ENCODE data around the gene DYRK3. TPM values are rescaled to one million over a fixed set of nuclear protein-coding genes. Genes with fewer than 3 reads are reported as not detected.
A peak's percentile ranks its signal among the peaks of the same experiment; 100 is the strongest.

The DYRK3 gene
- total and polyA plus RNA-seq, 9 of the 15 experiments (the other 6 are each of a cell fraction or from before 2014, with no cell fraction given) = 4.5 to 33.7 (median 25.7) TPM

GRCh38 chr1:206672844-206673758 is 37.8 kb downstream of the DYRK3 start (continued):
- TF ChIP-seq BCLAF1 (IDR thresholded peaks at IDR 0.05; ENCODE audit: borderline replicate concordance in 1 of 2, control insufficient read depth in 1 of 2, low read depth in 2 of 2, low read length in 1 of 2) = peak in 1 of 2 experiments; percentile 64; a peak in 1 of 4 replicates
- TF ChIP-seq ZNF668 (CRISPR knock-in tag; IDR thresholded peaks at IDR 0.05) = no peak
- TF ChIP-seq CREM (IDR thresholded peaks at IDR 0.05; ENCODE audit: low read depth) = peak; percentile 79
- TF ChIP-seq CBFA2T3 (IDR thresholded peaks at IDR 0.05) = peak; percentile 98
- TF ChIP-seq ZNF77 (CRISPR knock-in tag; IDR thresholded peaks at IDR 0.05) = no peak
- TF ChIP-seq, protein P1, sequence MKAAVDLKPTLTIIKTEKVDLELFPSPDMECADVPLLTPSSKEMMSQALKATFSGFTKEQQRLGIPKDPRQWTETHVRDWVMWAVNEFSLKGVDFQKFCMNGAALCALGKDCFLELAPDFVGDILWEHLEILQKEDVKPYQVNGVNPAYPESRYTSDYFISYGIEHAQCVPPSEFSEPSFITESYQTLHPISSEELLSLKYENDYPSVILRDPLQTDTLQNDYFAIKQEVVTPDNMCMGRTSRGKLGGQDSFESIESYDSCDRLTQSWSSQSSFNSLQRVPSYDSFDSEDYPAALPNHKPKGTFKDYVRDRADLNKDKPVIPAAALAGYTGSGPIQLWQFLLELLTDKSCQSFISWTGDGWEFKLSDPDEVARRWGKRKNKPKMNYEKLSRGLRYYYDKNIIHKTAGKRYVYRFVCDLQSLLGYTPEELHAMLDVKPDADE (conservative IDR thresholded peaks at IDR 0.05; ENCODE audit: control insufficient read depth, low read depth, low read length) = peak; percentile 80; the same call in 1 of the 2 replicates
- no peak for TF ChIP-seq ZNF785 (CRISPR knock-in tag; IDR thresholded peaks at IDR 0.05)
- peak; percentile 76 for TF ChIP-seq ZNF311 (CRISPR knock-in tag; IDR thresholded peaks at IDR 0.05)
- TF ChIP-seq, protein P2, sequence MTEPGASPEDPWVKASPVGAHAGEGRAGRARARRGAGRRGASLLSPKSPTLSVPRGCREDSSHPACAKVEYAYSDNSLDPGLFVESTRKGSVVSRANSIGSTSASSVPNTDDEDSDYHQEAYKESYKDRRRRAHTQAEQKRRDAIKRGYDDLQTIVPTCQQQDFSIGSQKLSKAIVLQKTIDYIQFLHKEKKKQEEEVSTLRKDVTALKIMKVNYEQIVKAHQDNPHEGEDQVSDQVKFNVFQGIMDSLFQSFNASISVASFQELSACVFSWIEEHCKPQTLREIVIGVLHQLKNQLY (CRISPR knock-in tag; conservative IDR thresholded peaks at IDR 0.05) = no peak
- no peak for TF ChIP-seq ZNF12 (CRISPR knock-in tag; IDR thresholded peaks at IDR 0.05)
- TF ChIP-seq, protein P3, sequence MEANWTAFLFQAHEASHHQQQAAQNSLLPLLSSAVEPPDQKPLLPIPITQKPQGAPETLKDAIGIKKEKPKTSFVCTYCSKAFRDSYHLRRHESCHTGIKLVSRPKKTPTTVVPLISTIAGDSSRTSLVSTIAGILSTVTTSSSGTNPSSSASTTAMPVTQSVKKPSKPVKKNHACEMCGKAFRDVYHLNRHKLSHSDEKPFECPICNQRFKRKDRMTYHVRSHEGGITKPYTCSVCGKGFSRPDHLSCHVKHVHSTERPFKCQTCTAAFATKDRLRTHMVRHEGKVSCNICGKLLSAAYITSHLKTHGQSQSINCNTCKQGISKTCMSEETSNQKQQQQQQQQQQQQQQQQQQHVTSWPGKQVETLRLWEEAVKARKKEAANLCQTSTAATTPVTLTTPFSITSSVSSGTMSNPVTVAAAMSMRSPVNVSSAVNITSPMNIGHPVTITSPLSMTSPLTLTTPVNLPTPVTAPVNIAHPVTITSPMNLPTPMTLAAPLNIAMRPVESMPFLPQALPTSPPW (CRISPR knock-in tag; IDR thresholded peaks at IDR 0.05) = peak; percentile 73; the same call in 1 of the 2 replicates
- peak; percentile 41 for TF ChIP-seq NCOA4 (IDR thresholded peaks at IDR 0.05; ENCODE audit: partially characterized antibody)
- 0 out of 2 replicates have a peak, but pooled peaks have one; percentile 9 for TF ChIP-seq ZNF165 (CRISPR knock-in tag; IDR thresholded peaks at IDR 0.05; ENCODE audit: borderline replicate concordance)
- peak; percentile 94; the same call in 1 of the 2 replicates for TF ChIP-seq ZNF395 (CRISPR knock-in tag; IDR thresholded peaks at IDR 0.05)
